HepG2 (cell line): Measurements from ENCODE around the gene ANXA2. TPM values are rescaled to one million over a fixed set of nuclear protein-coding genes. Genes with fewer than 3 reads are reported as not detected.

ENCODE experiments used
- ATAC-seq: fragments of 200-7000 bp; cut with Tn5 transposase; 3 replicates; pipeline ENCODE4 v1.9.1; 2020; ENCODE audit warnings: mild to moderate bottlenecking, moderate library complexity
- BruUV-seq: library from RNA; stranded (reverse); fragments of 400-500 nt; replicated peaks from 2 replicates; lab custom pipeline; 2021; lab: Mats Ljungman, UMichigan
- CTCF ChIA-PET: fragments of 300-600 bp; formaldehyde crosslinking; extraction: SDS; loops from one replicate; lab custom pipeline; 2021; ENCODE audit warnings: low total read pairs, inconsistent platforms, low intra/inter-chr PET ratio; lab: Yijun Ruan, JAX
- POLR2A ChIA-PET: fragments of 350-600 bp; sonication (Branson Sonifier 250); formaldehyde crosslinking; loops from one replicate; lab custom pipeline; 2020; ENCODE audit warnings: antibody characterized with exemption, inconsistent platforms; lab: Yijun Ruan, JAX
- DNase-seq: peaks from one replicate; pipeline ENCODE4 v3.0.0-alpha.2; 2015; ENCODE audit warnings: low spot score
- FAIRE-seq: peaks from 3 replicates; lab custom pipeline; 2011; peaks lifted over from hg19 to GRCh38; lab: Jason Lieb, UNC
- H2AFZ ChIP-seq: one replicate; pipeline ENCODE4 v1.6.1; 2011; ENCODE audit warnings: low read length, inconsistent platforms
- H3K27ac ChIP-seq: fragments of 300-600 bp; 3 replicates; pipeline ENCODE4 v1.8.0; 2011; ENCODE audit warnings: mixed run types, mild to moderate bottlenecking, mixed read lengths, low read length, inconsistent platforms; ENCODE audit not compliant: insufficient read depth; ENCODE audit errors: extremely low read length
- H3K27me3 ChIP-seq, 2 experiments: fragments of 200-600 bp in 1 of 2; 2 replicates in 1 of 2; 3 replicates in 1 of 2; pipeline versions ENCODE4 v1.6.0 to v1.8.0; 2011; ENCODE audit warnings: low read length in 2 of 2, mild to moderate bottlenecking in 2 of 2, moderate library complexity in 2 of 2, inconsistent platforms in 1 of 2; ENCODE audit not compliant: insufficient read depth in 2 of 2, control insufficient read depth in 1 of 2
- H3K36me3 ChIP-seq, 2 experiments: fragments of 200-600 bp in 1 of 2; replicated peaks in 1 of 2; 2 replicates in 1 of 2; 3 replicates in 1 of 2; pipeline versions ENCODE4 v1.5.1 to v1.8.0; 2011; ENCODE audit warnings: low read length in 2 of 2, inconsistent platforms in 1 of 2; ENCODE audit not compliant: insufficient read depth in 2 of 2, control insufficient read depth in 1 of 2
- H3K4me1 ChIP-seq: 2 replicates; pipeline ENCODE4 v1.5.1; 2012; ENCODE audit warnings: low read length, inconsistent platforms; ENCODE audit not compliant: insufficient read depth
- H3K4me2 ChIP-seq: 2 replicates; pipeline ENCODE4 v1.6.0; 2011; ENCODE audit warnings: low read depth, low read length, inconsistent platforms
- H3K4me3 ChIP-seq, 3 experiments: fragments of 200-600 bp in 1 of 3; sonication (generic), shearing (Covaris generic) in 1 of 3; replicated peaks in 1 of 3; 2 replicates each; pipeline ENCODE4 v1.5.1; 2011 to 2016; ENCODE audit warnings: low read length in 3 of 3, inconsistent platforms in 2 of 3, low read depth in 2 of 3, mild to moderate bottlenecking in 2 of 3, control low read depth in 1 of 3, mixed read lengths in 1 of 3; ENCODE audit not compliant: insufficient read depth in 1 of 3
- H3K79me2 ChIP-seq: one replicate; pipeline ENCODE4 v1.6.1; 2011; ENCODE audit warnings: low read length, inconsistent platforms; ENCODE audit not compliant: insufficient read depth
- H3K9ac ChIP-seq: 2 replicates; pipeline ENCODE4 v1.6.0; 2011; ENCODE audit warnings: mild to moderate bottlenecking, low read depth, low read length, inconsistent platforms; ENCODE audit not compliant: insufficient read depth
- H3K9me3 ChIP-seq: 2 replicates; pipeline ENCODE4 v1.5.1; 2012; ENCODE audit warnings: mild to moderate bottlenecking, low read length
- H4K20me1 ChIP-seq: 2 replicates; pipeline ENCODE4 v1.6.0; 2011; ENCODE audit warnings: inconsistent platforms, mild to moderate bottlenecking, low read length, moderate library complexity; ENCODE audit not compliant: insufficient read depth
- CERS6 ChIP-seq: sonication (generic); formaldehyde crosslinking; IDR thresholded peaks from 2 replicates; pipeline ENCODE4 v1.5.0; 2020; ENCODE audit warnings: missing genetic modification reagents
- DNMT3B ChIP-seq: conservative IDR thresholded peaks from 2 replicates; pipeline ENCODE4 v1.6.1; 2016; ENCODE audit warnings: missing biosample characterization, control low read depth
- EZH2 ChIP-seq: conservative IDR thresholded peaks from 2 replicates; pipeline ENCODE4 v1.6.1; 2012; ENCODE audit warnings: mild to moderate bottlenecking, low read depth, low read length, moderate library complexity
- NFYC ChIP-seq: IDR thresholded peaks from 2 replicates; pipeline ENCODE4 v1.6.1; 2016; ENCODE audit warnings: missing genetic modification reagents, missing compliant biosample characterization
- PHF20 ChIP-seq: sonication (generic); formaldehyde crosslinking; IDR thresholded peaks from 2 replicates; pipeline ENCODE4 v1.5.0; 2020; ENCODE audit warnings: mild to moderate bottlenecking, missing genetic modification reagents
- RAD51 ChIP-seq: fragments of 450-650 bp; IDR thresholded peaks from 2 replicates; pipeline ENCODE4 v1.6.1; 2016; ENCODE audit warnings: borderline replicate concordance
- SIX1 ChIP-seq: sonication (generic); formaldehyde crosslinking; IDR thresholded peaks from 2 replicates; pipeline ENCODE4 v1.4.0; 2020; ENCODE audit warnings: missing genetic modification reagents, borderline replicate concordance
- SMC3 ChIP-seq: IDR thresholded peaks from 2 replicates; pipeline ENCODE4 v1.6.1; 2011; ENCODE audit warnings: low read length, improper control_type of control experiment
- SOX5 ChIP-seq: IDR thresholded peaks from 2 replicates; pipeline ENCODE4 v1.6.1; 2016; ENCODE audit warnings: borderline replicate concordance
- TCF7 ChIP-seq: sonication (generic); IDR thresholded peaks from 2 replicates; pipeline ENCODE4 v1.6.1; 2016; ENCODE audit warnings: antibody characterized with exemption, low read depth
- U2AF1 ChIP-seq: fragments of 200-400 bp; formaldehyde crosslinking; optimal IDR thresholded peaks from 2 replicates; pipeline ENCODE3; 2017; ENCODE audit warnings: mild to moderate bottlenecking, low read depth, low read length
- ZMYM4 ChIP-seq: sonication (generic); formaldehyde crosslinking; IDR thresholded peaks from 2 replicates; pipeline ENCODE4 v1.8.1; 2023; ENCODE audit warnings: mild to moderate bottlenecking, missing genetic modification reagents
- ZNF451 ChIP-seq: sonication (generic); formaldehyde crosslinking; IDR thresholded peaks from 2 replicates; pipeline ENCODE4 v1.5.0; 2020; ENCODE audit warnings: mild to moderate bottlenecking, missing genetic modification reagents
- ZNF652 ChIP-seq: IDR thresholded peaks from 2 replicates; pipeline ENCODE4 v1.6.1; 2016; ENCODE audit warnings: low read depth, borderline replicate concordance
- ZNF768 ChIP-seq: sonication (generic); formaldehyde crosslinking; IDR thresholded peaks from 2 replicates; pipeline ENCODE4 v1.4.0; 2020; ENCODE audit warnings: missing genetic modification reagents
- ZSCAN12 ChIP-seq: sonication (generic); formaldehyde crosslinking; IDR thresholded peaks from 2 replicates; pipeline ENCODE4 v1.9.0; 2021; ENCODE audit warnings: mild to moderate bottlenecking, missing genetic modification reagents
- WGBS: methylation state at CpG from one replicate; pipeline ENCODE4 v1.1.6; 2017; ENCODE audit warnings: low lambda C conversion rate; 5-methylcytosine and 5-hydroxymethylcytosine counted together
- in situ Hi-C: cut with HindIII; loops from 2 replicates; pipeline ENCODE4 v1.10.0; 2017; ENCODE audit warnings: low pct_unique_long_range_greater_than_20kb; ENCODE audit not compliant: extremely low pct_ligation_motif_present
- intact Hi-C: fragments of 100-400 bp; cut with micrococcal nuclease; formaldehyde crosslinking; loops from one replicate; pipeline ENCODE4 v1.10.0; 2022; ENCODE audit not compliant: unreplicated experiment
- polyA plus RNA-seq, 8 experiments: library from polyadenylated mRNA; depleted of rRNA in 3 of 8; stranded (reverse) in 7 of 8; unstranded in 1 of 8; fragments of >200 nt; fragmentation: Illumina TruSeq in 4 of 8; extraction: Trizol in 4 of 8; gene quantifications; 2 replicates each; pipeline versions ENCODE4 v1.2.1 to v1.2.3, GENCODE V29; 2011 to 2016; ENCODE audit warnings: low read depth in 4 of 8, missing spikeins in 1 of 8, mixed read lengths in 1 of 8; ENCODE audit not compliant: insufficient read depth in 1 of 8
- total RNA-seq, 5 experiments: library from RNA; depleted of rRNA; stranded (reverse); fragments of >200 nt; fragmentation: Illumina TruSeq; extraction: Trizol; gene quantifications; 2 replicates each; pipeline ENCODE4 v1.2.3, GENCODE V29; 2016; ENCODE audit warnings: low read depth in 1 of 5
- TF ChIP-seq, protein P1 (sequence below), 2 experiments: sonication (generic) in 1 of 2; formaldehyde crosslinking in 1 of 2; IDR thresholded peaks; 2 replicates each; pipeline versions ENCODE4 v1.5.1 to v1.6.1; 2011 to 2020; ENCODE audit warnings: borderline replicate concordance in 1 of 2, low read depth in 1 of 2, low read length in 1 of 2, mild to moderate bottlenecking in 1 of 2, missing genetic modification reagents in 1 of 2, moderate library complexity in 1 of 2
- TF ChIP-seq, protein P2 (sequence below): sonication (generic); formaldehyde crosslinking; IDR thresholded peaks from 2 replicates; pipeline ENCODE4 v1.4.0; 2020; ENCODE audit warnings: missing genetic modification reagents

Gene ANXA2
- total and polyA plus RNA-seq, 2 of the 13 experiments (the other 11 are each of a cell fraction or from before 2014, with no cell fraction given), result 196 to 613 TPM

- FAIRE-seq (no peak), DNase-seq (no peak)
- Histone ChIP-seq H3K9ac (no peak overlapping the region), H2AFZ (no peak overlapping the region), H3K36me3 (no peaks in the 10 kb centered on the region), H3K79me2 (no peaks in the 10 kb centered on the region), H3K27me3 (no peaks in the 10 kb centered on the region), H3K27ac (no peak overlapping the region), H3K4me2 (no peak overlapping the region; the same call in 1 of the 2 replicates), H3K4me3 (no peak overlapping the region)
- intact Hi-C loops (no loop called here), in situ Hi-C loops (loop anchor here (25.0 kb wide), 1 partner anchor 564 kb away; no protein-coding TSS in a partner anchor)
- BruUV-seq, result no TSS peak
- POLR2A ChIA-PET, result no interaction called here
- WGBS, result 0% methylated on average over 1 of the region's 1 CpG
- TF ChIP-seq TCF7 (no peak), ZNF652 (CRISPR knock-in tag) (no peak), DNMT3B (CRISPR knock-in tag) (no peak), SOX5 (CRISPR knock-in tag) (no peak), SMC3 (no peak), CERS6 (CRISPR knock-in tag) (no peak), U2AF1 (no peak), ZMYM4 (CRISPR knock-in tag) (no peak), ZNF768 (CRISPR knock-in tag) (no peak), ZSCAN12 (CRISPR knock-in tag) (no peak), SIX1 (CRISPR knock-in tag) (no peak), EZH2 (no peak), ZNF451 (CRISPR knock-in tag) (no peak), RAD51 (peak; percentile 48), NFYC (CRISPR knock-in tag) (0 out of 2 replicates have a peak, but pooled peaks have one; percentile 22), PHF20 (CRISPR knock-in tag) (no peak)
- TF ChIP-seq, protein P1, sequence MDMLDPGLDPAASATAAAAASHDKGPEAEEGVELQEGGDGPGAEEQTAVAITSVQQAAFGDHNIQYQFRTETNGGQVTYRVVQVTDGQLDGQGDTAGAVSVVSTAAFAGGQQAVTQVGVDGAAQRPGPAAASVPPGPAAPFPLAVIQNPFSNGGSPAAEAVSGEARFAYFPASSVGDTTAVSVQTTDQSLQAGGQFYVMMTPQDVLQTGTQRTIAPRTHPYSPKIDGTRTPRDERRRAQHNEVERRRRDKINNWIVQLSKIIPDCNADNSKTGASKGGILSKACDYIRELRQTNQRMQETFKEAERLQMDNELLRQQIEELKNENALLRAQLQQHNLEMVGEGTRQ (IDR thresholded peaks at IDR 0.05; ENCODE audit: low read depth, low read length), result peak; percentile 78
- TF ChIP-seq, protein P1 (CRISPR knock-in tag; IDR thresholded peaks at IDR 0.05; ENCODE audit: borderline replicate concordance), result no peak; the same call in 1 of the 2 replicates
- TF ChIP-seq, protein P2, sequence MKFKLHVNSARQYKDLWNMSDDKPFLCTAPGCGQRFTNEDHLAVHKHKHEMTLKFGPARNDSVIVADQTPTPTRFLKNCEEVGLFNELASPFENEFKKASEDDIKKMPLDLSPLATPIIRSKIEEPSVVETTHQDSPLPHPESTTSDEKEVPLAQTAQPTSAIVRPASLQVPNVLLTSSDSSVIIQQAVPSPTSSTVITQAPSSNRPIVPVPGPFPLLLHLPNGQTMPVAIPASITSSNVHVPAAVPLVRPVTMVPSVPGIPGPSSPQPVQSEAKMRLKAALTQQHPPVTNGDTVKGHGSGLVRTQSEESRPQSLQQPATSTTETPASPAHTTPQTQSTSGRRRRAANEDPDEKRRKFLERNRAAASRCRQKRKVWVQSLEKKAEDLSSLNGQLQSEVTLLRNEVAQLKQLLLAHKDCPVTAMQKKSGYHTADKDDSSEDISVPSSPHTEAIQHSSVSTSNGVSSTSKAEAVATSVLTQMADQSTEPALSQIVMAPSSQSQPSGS (CRISPR knock-in tag), result no peak
- TF ChIP-seq, all 625 proteins: peak for 3
- CTCF ChIA-PET, result no interaction called here
- no peaks in the 10 kb centered on the region for H3K4me1 ChIP-seq
- no peak for ATAC-seq
- no peaks in the 10 kb centered on the region for H4K20me1 ChIP-seq
- H3K9me3 ChIP-seq, result no peaks in the 10 kb centered on the region
These were observed 96.8 kb downstream of the ANXA2 start for GRCh38 chr15:60301024-60301423.
